HG02763 (cell line): ENCODE measurements around the gene MLLT11.
A peak's percentile ranks its signal among the peaks of the same experiment; 100 is the strongest.

Experiments
- ATAC-seq: cut with Tn5 transposase; IDR thresholded peaks from one replicate; pipeline ENCODE4 v1.9.1; 2021; ENCODE audit warnings: mild to moderate bottlenecking, moderate library complexity; ENCODE audit not compliant: unreplicated experiment

MLLT11 gene, protein sequence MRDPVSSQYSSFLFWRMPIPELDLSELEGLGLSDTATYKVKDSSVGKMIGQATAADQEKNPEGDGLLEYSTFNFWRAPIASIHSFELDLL

DNA sequence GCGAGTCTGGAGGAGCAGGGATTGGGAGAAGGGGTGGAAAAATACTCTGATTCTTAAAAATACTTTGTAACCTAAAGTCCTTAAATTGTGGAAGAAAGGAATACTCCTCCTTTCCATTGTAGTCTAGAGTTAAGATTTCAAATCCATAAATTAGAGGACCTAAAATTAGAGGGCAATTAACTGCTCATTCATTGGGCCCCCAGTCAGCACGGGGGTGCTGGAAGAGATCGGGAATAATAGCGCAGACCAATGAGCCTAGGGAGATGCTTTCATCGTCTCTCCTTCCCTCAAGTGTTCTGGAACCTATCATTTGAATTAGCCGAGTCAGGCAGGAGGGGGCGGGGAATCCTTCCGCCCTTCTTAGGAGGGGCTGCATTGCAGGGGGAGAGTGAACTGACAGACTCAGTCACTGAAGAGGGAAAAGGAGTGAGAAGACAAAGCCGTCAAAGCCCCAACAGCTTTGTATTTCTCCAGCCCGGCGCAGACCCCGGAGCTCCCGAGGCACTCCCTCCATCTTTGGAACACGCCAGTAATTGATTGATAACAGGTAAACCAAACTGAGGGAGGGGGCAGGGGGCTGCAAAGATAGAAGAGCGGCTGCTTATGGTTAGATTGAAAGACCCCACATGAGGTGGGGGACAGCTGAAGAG is at the start of gene MLLT11:
MLLT11 (plus strand) TSS at position 391 of the 650 bp plus-strand sequence. CDS start 6,828 bp downstream, outside the sequence.
- ATAC-seq = no peak

DNA sequence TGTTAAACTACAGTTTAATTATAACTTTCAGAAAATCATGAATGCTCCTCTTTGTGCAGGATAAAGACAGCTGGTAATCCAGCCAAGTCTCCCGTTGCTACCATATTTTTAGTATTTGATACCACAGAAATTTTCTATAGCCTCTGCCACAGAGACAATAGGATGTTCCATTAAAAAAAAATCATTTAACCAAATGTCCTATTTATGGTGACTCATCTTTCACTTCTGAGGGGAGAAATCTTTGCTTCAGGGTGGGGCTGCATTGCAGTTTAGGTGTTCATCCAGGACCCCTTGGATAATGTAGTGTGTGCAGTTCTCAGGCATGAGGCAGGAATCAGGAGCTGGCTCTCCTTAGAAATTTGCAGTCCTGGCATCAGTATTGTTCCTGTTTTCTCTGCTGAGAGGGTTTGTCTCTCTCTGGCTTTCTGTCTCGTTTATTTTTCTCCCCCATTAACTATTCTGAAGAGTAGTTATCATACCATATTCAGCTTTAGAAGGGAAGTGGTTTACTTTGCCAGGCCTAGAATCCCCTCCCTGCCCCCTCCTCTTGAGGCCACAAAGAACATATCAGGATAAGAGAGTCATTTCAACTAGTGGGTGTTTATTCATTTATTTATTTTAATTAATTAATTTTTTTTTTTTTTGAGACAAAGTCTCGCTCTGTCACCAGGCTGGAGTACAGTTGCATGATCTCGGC is 48.9 kb upstream of the MLLT11 start:
- ATAC-seq = no peak

DNA sequence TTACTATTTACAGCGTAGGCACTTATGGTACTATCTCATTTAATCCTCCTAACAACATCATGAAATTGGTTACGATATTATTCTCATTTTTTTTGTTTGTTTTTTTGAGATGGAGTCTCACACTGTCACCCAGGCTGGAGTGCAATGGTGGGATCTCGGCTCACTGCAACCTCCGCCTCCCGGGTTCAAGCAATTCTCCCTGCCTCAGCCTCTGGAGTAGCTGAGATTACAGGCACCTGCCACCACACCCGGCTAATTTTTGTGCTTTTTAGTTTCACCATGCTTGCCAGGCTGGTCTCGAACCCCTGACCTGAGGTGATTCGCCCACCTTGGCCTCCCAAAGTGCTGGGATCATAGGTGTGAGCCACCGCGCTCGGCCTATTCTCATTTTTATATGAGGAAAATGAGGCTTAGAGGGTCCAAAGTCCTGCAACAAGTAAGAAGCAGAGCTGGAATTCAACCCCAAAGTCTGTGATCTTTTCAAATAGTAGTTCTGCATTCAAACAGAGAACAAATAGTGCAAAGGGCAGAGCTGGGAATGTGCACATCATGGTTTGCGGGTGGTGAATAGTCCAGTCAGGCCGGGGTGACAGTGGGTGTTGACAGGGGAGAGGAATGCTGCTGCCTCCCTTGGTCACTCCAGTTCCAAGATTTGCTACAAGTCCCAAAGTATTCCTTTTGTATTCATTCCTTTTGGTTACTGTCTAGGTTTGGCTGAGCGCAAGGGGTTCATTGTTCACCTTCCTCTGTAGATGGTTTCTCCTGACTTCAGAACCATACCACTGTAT is 47.3 kb upstream of the MLLT11 start:
- no peak for ATAC-seq

DNA sequence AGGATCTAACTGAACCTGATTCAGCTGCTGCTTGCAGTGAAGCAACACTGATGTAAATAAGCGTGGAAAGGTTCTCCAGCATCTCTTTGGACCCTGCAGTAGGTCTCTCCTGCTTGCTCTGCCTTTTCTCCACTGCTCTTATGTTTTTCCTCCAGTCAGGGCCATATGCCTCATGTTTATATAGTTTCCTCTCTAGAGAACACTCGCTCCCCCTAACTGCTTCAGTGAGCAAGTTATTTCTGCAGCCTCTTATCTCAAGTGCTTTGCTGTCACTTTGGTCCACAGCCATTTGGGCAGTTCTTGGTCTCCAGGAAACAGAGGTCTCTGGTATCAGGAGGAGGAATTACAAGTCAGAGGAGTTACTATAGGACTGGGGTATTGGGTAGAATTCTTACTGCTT is 46.7 kb upstream of the MLLT11 start:
- ATAC-seq = no peak

DNA sequence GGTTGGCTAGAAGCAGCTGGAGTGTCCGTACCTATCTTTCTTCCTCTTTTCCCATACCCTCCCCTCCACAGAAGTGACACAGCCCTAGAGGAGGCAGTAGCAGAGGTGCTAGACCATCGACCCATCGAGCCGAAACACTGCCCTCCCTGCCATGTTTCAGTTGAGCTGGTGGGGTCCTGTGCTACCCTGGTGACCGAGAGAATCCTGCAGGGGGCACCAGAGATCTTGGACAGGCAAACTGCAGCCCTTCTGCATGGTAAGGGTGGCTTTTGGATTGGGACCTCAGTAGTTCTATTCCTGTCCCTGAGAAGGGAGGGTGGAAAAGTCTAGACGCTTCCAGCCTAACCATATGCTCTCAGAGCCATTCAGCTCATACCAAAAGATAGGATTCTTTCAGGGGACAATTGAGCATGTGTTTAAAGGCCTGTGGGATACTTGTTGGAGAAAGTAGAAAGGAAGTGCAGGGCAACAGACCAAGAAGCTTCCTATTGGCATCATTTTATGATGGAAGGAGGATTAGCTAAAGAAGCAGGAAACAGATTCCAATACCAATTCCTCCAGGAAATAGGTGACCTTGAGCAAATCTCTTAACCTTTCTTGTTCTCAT is 35.6 kb upstream of the MLLT11 start:
- no peak for ATAC-seq

DNA sequence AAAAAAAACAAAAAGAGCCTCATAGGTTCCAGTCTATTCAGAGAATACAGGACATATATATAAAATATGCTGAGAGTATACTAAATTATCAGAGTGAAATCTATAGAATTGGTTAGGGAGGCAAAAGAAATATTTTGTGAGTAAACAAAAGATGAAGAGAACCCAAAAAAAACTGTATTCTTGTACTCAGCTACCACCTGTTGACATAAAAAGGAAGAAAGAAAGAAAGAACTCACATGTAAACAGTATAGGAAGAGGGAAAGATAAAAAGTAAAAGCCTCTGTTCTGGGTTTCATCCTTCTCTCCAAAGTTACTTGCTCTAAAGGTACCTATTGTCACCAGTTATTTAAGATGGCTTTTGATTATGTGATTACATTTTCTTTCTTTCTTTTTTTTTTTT is 33.7 kb upstream of the MLLT11 start:
- no peak for ATAC-seq

DNA sequence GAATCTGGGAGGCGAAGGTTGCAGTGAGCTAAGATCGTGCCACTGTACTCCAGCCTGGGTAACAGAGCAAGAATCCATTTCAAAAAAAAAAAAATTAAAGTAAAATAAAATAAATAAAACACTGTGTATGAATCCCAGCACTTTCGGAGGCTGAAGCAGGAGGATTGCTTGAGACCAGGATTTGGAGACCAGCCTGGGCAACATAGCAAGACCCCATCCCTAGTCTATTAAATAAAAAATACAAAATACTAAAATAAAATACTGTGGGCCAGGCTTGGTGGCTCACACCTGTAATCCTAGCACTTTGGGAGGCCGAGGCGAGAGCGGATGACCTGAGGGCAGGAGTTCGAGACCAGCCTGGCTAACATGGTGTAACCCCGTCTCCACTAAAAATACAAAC is 28.0 kb upstream of the MLLT11 start:
- no peak for ATAC-seq

DNA sequence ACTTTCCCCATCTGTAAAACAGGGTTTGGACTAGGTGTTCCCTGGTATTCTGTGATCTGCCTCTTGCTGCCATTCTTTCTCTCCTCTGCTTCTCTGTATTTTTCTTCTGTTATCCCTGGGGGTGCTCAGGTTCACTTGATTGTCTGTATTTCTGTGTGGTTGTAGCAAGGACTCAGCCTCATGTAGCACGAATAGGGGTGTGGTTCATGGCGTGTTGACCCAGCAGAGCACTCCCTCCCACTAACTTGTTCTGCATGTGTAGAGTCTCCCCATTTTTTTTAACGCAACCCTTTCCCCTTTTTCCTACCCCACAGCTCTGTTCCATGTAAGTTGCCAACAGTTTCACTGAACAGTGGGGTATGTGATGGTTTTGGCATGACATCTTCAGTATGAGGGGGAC is 25.0 kb upstream of the MLLT11 start:
- no peak for ATAC-seq

DNA sequence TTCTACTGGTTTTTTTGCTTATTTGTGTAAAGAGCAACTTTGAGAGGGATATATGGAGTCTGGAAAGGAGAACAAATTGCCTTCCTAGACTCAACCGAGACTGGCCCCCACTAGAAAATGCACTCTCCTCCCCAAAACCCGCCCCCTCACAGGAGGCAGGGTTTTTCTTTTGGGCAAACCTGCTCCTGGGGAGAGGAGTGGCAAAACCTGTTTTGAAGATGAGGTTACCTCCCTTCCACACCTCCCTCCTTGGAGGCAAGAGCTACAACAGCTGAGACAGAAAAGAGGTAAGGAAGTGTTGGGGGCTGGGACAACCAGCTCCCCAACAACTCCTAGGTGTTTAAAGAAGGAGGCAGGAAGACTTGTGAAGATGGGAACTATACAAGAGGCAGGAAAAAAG is 23.8 kb upstream of the MLLT11 start, which contains the start of gene BNIPL:
BNIPL (plus strand) TSS at position 231 of the 400 bp plus-strand sequence; CDS start at position 371, 140 bp downstream.
- ATAC-seq = no peak

DNA sequence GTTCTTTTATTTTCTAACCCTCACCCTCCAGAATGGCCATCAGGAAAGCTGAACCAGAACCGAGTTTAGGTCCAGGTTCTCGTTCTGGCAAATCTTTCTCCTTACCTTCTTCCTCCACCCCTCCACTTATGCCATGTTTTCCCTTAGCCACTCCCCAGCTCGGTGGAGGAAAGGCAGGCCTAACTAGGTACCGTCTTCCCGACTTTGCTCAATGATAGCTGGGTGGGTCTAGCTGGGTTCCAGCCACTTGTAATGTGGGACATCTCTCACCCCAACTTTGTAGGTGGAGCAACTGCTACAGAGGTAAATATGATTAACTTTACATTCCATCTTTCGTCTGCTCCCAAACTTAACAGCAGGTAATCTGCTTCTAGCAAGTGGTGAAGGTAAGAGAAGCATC is 23.2 kb upstream of the MLLT11 start:
- no peak for ATAC-seq

DNA sequence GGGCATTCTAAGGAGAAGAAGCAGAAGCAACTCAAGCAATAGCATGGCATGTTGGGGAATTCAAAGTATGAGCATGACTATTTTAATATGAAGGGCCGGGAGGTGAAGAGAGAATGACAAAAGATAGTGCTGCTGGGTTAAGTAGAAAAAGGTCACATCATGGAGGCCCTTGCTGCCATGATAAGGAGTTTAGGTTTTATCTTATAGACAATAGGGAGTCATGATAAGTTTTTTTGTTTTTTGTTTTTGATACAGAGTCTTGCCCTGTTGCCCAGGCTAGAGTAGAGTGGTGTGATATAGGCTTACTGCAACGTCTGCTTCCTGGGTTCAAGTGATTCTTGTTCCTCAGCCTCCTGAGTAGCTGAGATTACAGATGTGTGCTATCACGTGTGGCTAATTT is 20.7 kb upstream of the MLLT11 start:
- ATAC-seq = no peak

DNA sequence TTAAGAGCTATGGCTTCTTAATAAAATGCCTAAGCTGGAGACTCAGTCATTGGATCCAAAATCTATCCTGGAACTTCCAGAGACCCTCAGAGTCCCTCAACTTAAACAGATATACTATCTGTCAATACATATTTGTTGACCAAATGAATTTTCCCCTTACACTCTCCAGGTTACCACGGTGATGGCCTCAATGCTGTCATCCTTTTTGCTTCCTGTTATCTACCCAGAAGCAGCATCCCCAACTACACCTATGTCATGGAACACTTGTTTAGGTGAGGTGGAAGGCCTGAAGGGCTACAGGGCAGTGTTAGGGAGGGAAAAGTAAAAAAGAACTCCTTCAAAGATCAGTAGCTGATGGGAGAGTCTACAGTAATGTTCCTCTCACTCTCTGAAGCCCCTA is 17.0 kb upstream of the MLLT11 start:
- ATAC-seq = no peak

DNA sequence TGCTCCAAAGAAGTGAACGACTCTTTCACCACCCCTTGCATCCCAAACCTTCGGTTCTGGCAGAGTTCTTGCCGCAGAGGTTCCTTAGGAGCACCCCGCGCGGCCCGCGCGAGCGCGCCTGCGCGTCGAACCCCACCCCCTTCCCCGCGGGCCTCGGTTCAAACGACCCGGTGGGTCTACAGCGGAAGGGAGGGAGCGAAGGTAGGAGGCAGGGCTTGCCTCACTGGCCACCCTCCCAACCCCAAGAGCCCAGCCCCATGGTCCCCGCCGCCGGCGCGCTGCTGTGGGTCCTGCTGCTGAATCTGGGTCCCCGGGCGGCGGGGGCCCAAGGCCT is 12.6 kb upstream of the MLLT11 start, which contains the start of gene C1orf56:
C1orf56 (plus strand) TSS at position 161 of the 334 bp plus-strand sequence; CDS start at position 258, 97 bp downstream.
- ATAC-seq = peak; percentile 50

DNA sequence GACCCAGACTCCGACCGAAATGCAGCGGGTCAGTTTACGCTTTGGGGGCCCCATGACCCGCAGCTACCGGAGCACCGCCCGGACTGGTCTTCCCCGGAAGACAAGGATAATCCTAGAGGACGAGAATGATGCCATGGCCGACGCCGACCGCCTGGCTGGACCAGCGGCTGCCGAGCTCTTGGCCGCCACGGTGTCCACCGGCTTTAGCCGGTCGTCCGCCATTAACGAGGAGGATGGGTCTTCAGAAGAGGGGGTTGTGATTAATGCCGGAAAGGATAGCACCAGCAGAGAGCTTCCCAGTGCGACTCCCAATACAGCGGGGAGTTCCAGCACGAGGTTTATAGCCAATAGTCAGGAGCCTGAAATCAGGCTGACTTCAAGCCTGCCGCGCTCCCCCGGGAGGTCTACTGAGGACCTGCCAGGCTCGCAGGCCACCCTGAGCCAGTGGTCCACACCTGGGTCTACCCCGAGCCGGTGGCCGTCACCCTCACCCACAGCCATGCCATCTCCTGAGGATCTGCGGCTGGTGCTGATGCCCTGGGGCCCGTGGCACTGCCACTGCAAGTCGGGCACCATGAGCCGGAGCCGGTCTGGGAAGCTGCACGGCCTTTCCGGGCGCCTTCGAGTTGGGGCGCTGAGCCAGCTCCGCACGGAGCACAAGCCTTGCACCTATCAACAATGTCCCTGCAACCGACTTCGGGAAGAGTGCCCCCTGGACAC is 12.1 kb upstream of the MLLT11 start:
- peak; percentile 35 for ATAC-seq

DNA sequence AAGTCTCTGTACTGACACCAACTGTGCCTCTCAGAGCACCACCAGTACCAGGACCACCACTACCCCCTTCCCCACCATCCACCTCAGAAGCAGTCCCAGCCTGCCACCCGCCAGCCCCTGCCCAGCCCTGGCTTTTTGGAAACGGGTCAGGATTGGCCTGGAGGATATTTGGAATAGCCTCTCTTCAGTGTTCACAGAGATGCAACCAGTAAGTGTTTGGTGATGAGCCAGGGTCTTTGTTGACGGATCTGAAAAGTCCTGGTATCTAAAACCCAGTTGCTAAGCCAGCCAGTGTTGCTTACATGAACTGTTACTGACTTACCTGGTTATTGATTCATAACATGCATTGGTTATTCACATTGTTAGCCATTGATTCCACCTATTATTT is 11.6 kb upstream of the MLLT11 start:
- no peak for ATAC-seq

DNA sequence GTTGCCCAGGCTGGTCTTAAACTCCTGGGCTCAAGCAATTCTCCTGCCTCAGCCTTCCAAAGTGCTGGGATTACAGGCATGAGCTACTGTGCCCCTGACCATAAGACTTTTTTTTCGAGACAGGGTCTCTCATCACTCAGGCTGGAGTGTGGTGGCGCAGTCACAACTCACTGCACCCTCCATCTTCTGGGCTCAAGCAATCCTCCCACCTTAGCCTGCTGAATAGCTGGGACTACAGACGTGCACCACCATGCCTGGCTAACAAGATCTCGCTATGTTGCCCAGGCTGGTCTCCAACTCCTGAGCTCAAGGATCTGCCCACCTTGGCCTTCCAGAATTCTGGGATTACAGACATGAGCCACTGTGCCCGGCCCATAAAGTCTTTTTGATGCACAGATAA is 10.7 kb upstream of the MLLT11 start:
- no peak for ATAC-seq

DNA sequence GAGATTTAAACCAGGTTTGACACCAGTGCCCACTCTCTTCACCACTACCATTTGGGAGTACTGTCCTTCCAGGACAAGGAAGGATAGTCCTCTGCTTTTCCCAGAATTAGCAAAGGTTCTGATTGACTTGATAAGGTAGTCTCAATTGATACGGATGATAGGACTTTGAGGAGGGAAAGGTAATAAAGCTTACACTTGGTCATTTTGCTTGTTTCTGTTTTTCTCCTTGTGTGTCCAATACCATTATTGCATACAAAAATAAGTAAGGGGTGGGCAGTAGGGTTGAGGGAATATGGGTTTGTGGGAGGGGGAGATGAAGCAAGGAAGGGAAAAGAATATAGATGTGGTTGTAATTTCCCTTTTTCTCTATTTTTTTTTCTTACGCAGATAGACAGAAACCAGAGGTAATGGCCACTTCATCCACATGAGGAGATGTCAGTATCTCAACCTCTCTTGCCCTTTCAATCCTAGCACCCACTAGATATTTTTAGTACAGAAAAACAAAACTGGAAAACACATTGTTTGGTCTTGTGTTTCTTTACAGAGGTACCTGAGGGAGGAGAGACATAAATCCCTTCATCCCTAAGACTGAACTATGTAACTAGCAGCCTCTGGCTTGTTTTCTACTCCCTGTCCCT is 10.0 kb upstream of the MLLT11 start:
- no peak for ATAC-seq

DNA sequence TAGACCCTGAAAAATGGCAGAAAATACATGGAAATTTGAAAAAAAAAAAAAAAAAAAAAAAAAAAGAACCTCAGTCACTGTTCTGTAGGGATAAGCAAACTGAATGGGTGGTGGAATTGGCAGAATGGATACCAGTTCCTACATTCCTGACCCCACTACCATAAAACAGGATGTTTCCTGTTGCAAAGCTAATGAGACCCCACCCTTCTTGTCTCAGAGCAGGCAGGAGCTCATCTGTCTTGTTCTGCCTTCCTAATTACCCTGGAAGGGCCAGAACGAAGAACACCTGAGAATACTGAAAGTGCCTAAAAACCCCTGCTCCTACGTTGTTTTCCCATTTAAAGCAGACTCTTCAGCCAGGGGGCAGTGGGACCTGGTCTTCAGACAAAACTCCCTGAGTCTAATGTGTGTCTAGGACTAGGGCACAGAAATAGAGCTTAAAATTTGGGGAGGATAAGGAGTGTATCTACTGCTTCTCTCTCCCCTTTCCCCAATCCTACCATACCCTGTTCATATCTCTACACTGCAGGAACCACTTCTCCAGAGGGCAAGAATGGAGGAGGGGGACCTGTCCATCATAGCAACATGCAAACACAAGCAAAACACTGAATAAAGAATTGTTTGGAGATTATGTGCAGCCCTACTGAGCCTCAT is 8.7 kb upstream of the MLLT11 start:
- ATAC-seq = no peak

DNA sequence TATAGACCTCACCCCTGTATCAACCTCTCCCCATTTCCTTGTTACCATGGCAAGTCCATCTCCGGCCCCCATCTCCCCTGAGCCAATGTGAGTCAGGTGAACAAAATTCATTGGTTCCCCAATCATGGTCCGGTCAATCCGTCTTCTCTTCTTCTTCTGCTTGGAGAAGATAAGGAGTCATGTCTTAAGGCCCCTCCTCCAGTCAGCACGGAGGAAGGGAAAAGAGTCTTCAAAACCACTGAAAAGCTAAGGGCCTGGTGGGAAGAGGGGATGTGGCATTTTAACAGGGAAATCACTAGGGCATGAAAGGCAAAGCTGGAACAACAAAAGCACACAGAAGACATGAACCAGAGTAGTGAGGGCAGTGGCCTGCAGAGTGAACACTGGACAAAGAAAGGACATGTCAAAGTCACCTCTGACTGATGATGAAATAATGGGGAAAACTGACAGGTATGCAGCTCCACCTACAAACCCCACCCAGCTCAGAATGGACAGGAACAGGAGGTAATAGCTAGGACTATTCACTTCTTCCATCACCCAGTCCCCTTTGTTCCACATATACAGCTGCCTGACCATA is 5.1 kb upstream of the MLLT11 start:
- no peak for ATAC-seq
